Ovary (tissue), 3 donors: ENCODE data around the gene AGFG2.

ENCODE experiments used
- CTCF ChIP-seq, 3 donors: fragments of 450-650 bp in 2 of 3; fragments of 200-600 bp in 1 of 3; IDR thresholded peaks; one replicate each; pipeline versions ENCODE4 v1.5.1 to v1.8.0; 2016 to 2022; ENCODE audit warnings: antibody characterized with exemption in 3 of 3, mild to moderate bottlenecking in 1 of 3
- EP300 ChIP-seq: sonication (generic); formaldehyde crosslinking; IDR thresholded peaks from one replicate; pipeline ENCODE4 v1.6.1; 2017; ENCODE audit warnings: antibody characterized with exemption
- POLR2A ChIP-seq: fragments of 450-650 bp; IDR thresholded peaks from one replicate; pipeline ENCODE4 v1.6.1; 2017; ENCODE audit warnings: antibody characterized with exemption, mild to moderate bottlenecking, moderate library complexity
- donor health status: DM: no; HTN: no; CAD: no.

DNA sequence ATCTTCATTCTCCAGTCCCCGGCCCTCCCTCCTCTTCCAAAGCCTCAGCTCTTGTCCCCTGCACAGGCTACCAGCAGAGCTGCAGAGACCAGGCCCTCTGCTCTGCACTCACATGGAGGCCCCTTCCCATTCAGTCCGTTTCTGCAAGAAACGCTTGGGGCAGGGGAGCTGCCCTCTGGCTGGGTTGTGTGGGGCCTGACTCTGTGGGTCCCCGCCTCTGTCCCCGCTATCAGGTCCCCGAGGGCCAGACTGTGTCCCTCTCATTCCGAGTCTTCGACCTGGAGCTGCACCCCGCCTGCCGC lies 64.7 kb downstream of the AGFG2 start:
- no peak for TF ChIP-seq CTCF (IDR thresholded peaks at IDR 0.05)
- TF ChIP-seq POLR2A: no peak
- no peak for TF ChIP-seq EP300
